ENCODE data around the gene TMEM151A.

- TF ChIP-seq CTCF (conservative IDR thresholded peaks at IDR 0.05 in 1 of 2, IDR thresholded peaks at IDR 0.05 in 1 of 2; ENCODE audit: low read depth in 1 of 2, low read length in 2 of 2) (no peak), EZH2 (IDR thresholded peaks at IDR 0.05; ENCODE audit: low read length, missing control alignments) (no peak)
Observed at GRCh38 chr11:66335531-66336233, 44.0 kb downstream of the TMEM151A start.

Data from fibroblast of lung (primary cell).